ENCODE data around the gene LRRC9. TPM values are rescaled to one million over a fixed set of nuclear protein-coding genes. Genes with fewer than 3 reads are reported as not detected.
A peak's percentile ranks its signal among the peaks of the same experiment; 100 is the strongest.

LRRC9 gene
- total and polyA plus RNA-seq, 10 donors: not detected

DNA sequence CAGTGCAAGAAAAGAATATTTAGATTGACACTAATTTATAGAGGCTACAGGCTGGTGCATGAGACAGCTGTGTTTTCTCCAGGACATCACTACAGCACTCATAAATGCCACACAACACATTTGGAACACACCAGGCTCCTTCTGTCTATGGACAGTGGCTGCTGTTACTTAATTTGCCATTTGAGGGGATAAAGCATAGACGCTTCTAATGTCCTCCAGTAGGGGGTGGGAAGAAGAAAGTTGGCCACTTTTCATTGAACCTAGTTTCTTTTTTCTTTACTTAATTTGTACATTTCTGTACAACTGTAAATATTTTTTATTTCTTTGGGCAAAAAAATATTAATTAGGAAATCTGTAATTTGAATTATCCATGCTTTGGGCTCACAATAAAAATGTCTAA, 37.0 kb upstream of the LRRC9 start:
- Histone ChIP-seq H3K9me3 (no peaks in the 10 kb centered on the region), H3K27ac (no peak overlapping the region), H3K27me3 (replicated peaks in 1 of 7) (peaks cover 0 to 14% (median 0%) of the 10 kb centered on the region in 7 donors), H3K4me1 (no peaks in the 10 kb centered on the region), H3K36me3 (no peaks in the 10 kb centered on the region), H3K4me3 (no peak overlapping the region)
- TF ChIP-seq, protein P1, sequence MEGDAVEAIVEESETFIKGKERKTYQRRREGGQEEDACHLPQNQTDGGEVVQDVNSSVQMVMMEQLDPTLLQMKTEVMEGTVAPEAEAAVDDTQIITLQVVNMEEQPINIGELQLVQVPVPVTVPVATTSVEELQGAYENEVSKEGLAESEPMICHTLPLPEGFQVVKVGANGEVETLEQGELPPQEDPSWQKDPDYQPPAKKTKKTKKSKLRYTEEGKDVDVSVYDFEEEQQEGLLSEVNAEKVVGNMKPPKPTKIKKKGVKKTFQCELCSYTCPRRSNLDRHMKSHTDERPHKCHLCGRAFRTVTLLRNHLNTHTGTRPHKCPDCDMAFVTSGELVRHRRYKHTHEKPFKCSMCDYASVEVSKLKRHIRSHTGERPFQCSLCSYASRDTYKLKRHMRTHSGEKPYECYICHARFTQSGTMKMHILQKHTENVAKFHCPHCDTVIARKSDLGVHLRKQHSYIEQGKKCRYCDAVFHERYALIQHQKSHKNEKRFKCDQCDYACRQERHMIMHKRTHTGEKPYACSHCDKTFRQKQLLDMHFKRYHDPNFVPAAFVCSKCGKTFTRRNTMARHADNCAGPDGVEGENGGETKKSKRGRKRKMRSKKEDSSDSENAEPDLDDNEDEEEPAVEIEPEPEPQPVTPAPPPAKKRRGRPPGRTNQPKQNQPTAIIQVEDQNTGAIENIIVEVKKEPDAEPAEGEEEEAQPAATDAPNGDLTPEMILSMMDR (IDR thresholded peaks at IDR 0.05 in 8 of 11, conservative IDR thresholded peaks at IDR 0.05 in 3 of 11): peak in 2 of 11 experiments; percentile 16 to 23
- TF ChIP-seq POLR2AphosphoS5 (IDR thresholded peaks at IDR 0.05): no peak
- no peak for TF ChIP-seq POLR2A (IDR thresholded peaks at IDR 0.05)
- 33 to 69% (median 52%) methylated on average over 1 of the region's 1 CpG for WGBS, 5 donors
- no peak for DNase-seq
- intact Hi-C loops (cut with DNase I; ENCODE audit: low total_unique reads): no loop called here

DNA sequence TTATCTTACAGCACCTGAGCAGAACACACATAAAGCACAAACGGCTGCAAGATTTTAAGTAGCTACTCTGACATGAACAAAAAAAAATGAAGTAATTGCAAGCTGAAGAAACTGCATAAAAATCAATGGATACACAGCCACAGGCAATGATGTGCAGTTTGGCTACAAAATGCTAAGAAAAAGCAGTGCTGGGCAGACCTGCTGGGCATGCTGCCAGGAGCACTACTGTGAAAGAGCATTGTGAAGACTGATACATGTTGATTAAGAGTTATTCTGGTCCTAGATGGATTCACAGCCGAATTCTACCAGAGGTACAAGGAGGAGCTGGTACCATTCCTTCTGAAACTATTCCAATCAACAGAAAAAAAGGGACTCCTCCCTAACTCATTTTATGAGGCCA, 29.3 kb upstream of the LRRC9 start:
- intact Hi-C loops (cut with DNase I; ENCODE audit: low total_unique reads): no loop called here
- Histone ChIP-seq H3K27me3 (replicated peaks in 1 of 7) (no peaks in the 10 kb centered on the region), H3K36me3 (no peaks in the 10 kb centered on the region), H3K4me1 (no peaks in the 10 kb centered on the region), H3K4me3 (no peak overlapping the region), H3K27ac (no peak overlapping the region), H3K9me3 (no peaks in the 10 kb centered on the region)
- WGBS, 5 donors: 68 to 89% (median 77%) methylated on average over 2 of the region's 2 CpGs
- TF ChIP-seq POLR2A (IDR thresholded peaks at IDR 0.05): no peak
- no peak for TF ChIP-seq POLR2AphosphoS5 (IDR thresholded peaks at IDR 0.05)
- TF ChIP-seq, protein P1 (IDR thresholded peaks at IDR 0.05 in 8 of 11, conservative IDR thresholded peaks at IDR 0.05 in 3 of 11): no peak
- no peak for DNase-seq

DNA sequence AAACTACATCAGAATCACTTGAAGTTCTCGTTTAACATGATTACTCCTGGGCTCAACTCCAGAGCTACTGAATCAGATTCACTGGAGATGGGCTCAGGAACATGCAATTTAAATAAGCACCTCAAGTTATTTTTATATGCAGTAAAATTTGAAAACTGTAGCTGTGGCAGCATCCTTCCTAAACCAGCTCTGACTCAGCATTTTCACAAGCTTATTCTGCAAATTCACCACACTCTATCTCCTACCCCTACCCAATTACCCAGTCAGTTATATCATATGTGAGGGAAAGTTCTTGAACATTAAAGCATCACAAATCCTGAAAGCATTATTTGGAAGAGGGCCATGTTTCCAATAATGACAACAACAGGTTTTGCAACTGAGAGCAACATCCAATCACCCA, 24.2 kb upstream of the LRRC9 start:
- 32 to 63% (median 41%) methylated on average over 1 of the region's 1 CpG for WGBS, 5 donors
- DNase-seq: no peak
- no peaks in the 10 kb centered on the region for H3K36me3 ChIP-seq
- intact Hi-C loops (cut with DNase I; ENCODE audit: low total_unique reads): no loop called here
- TF ChIP-seq POLR2AphosphoS5 (IDR thresholded peaks at IDR 0.05) (no peak), POLR2A (IDR thresholded peaks at IDR 0.05) (no peak)
- TF ChIP-seq, protein P1 (IDR thresholded peaks at IDR 0.05 in 8 of 11, conservative IDR thresholded peaks at IDR 0.05 in 3 of 11): no peak
- peaks cover 0 to 7% (median 0%) of the 10 kb centered on the region in 6 donors for H3K4me1 ChIP-seq
- H3K4me3 ChIP-seq: no peak overlapping the region
- no peak overlapping the region for H3K27ac ChIP-seq
- H3K9me3 ChIP-seq: no peaks in the 10 kb centered on the region
- peaks cover 0 to 13% (median 0%) of the 10 kb centered on the region in 7 donors for H3K27me3 ChIP-seq (replicated peaks in 1 of 7)

DNA sequence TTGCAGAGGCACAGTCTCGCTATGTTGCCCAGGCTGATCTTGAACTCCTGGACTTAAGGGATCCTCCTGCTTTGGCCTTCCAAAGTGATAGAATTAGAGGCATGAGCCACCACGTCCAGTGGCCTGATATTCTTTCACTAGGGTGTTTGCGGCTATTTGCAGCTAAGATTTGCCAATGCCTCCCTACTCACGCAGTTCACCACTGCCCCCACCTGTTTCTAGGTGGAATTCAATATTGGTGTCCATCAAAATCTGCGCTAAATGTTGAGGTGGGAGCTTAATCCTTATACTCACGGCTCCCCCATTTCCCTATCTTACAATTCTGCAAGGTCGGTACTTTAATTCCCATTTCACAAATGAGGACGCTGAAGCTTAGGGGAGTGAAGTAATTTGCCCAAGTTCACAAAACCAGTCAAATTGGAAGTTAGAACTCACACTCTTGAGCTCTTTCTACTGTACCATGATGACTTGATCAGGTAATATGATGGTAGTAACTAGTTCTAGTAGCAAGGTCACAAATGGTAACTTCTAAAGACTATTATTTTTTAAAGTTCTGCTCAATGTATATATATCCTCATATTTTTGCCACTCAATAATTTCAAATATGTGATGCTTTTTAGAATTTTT, 22.1 kb upstream of the LRRC9 start:
- intact Hi-C loops (cut with DNase I; ENCODE audit: low total_unique reads): no loop called here
- WGBS, 5 donors: 30 to 47% (median 40%) methylated on average over 8 of the region's 8 CpGs
- H3K4me3 ChIP-seq: no peak overlapping the region
- H3K27me3 ChIP-seq (replicated peaks in 1 of 7): peaks cover 0 to 13% (median 0%) of the 10 kb centered on the region in 7 donors
- H3K9me3 ChIP-seq: peaks cover 0 to 7% (median 3%) of the 10 kb centered on the region in 8 donors
- H3K36me3 ChIP-seq: no peaks in the 10 kb centered on the region
- H3K27ac ChIP-seq: no peak overlapping the region
- DNase-seq: no peak
- H3K4me1 ChIP-seq: peaks cover 0 to 7% (median 0%) of the 10 kb centered on the region in 6 donors
- TF ChIP-seq POLR2A (IDR thresholded peaks at IDR 0.05) (no peak), POLR2AphosphoS5 (IDR thresholded peaks at IDR 0.05) (no peak)
- TF ChIP-seq, protein P1 (IDR thresholded peaks at IDR 0.05 in 8 of 11, conservative IDR thresholded peaks at IDR 0.05 in 3 of 11): peak in 8 of 11 experiments; percentile 16 to 62 (median 42)
